Measurements from ENCODE around the gene CACNA1A.

The CACNA1A gene

DNA sequence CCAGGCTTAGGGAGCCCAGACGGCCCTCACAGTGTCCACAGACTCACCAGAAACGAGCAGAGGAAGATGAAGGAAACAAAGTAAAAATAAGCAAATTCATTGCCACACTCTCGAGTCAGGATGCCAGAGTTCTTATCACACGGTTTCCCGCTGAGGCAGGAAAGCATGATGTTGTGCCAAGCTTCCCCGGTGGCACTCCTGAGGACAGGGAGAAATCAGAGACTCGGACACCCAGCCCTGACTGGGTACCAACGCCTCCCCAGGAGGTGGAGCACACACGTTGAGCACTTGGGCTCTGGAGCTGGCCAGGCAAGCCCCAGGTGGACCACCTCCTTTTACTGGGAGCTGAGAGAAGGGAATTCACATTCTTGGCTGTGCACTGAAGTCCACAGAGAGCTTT lies 274.6 kb downstream of the CACNA1A start:
- Mint-ChIP-seq H3K4me1 (no peaks in the 10 kb centered on the region), H3K9me3 (peaks cover 17% of the 10 kb centered on the region), H3K36me3 (ENCODE audit: low read depth) (peaks cover 12% of the 10 kb centered on the region), H3K27me3 (ENCODE audit: low read depth) (peaks cover 25% of the 10 kb centered on the region), H3K27ac (no peak overlapping the region), H3K4me3 (no peak overlapping the region)
- no peak for TF ChIP-seq CTCF (IDR thresholded peaks at IDR 0.05; ENCODE audit: unreplicated experiment in 3 of 3)

GRCh38 chr19:13229246-13229645 lies 277.0 kb downstream of the CACNA1A start:
- Mint-ChIP-seq H3K4me3 (no peak overlapping the region), H3K4me1 (no peaks in the 10 kb centered on the region), H3K27ac (no peak overlapping the region), H3K36me3 (ENCODE audit: low read depth) (peaks cover under 1% of the 10 kb centered on the region), H3K27me3 (ENCODE audit: low read depth) (peaks cover 29% of the 10 kb centered on the region), H3K9me3 (peaks cover under 1% of the 10 kb centered on the region)
- TF ChIP-seq CTCF (IDR thresholded peaks at IDR 0.05; ENCODE audit: unreplicated experiment in 3 of 3): no peak

DNA sequence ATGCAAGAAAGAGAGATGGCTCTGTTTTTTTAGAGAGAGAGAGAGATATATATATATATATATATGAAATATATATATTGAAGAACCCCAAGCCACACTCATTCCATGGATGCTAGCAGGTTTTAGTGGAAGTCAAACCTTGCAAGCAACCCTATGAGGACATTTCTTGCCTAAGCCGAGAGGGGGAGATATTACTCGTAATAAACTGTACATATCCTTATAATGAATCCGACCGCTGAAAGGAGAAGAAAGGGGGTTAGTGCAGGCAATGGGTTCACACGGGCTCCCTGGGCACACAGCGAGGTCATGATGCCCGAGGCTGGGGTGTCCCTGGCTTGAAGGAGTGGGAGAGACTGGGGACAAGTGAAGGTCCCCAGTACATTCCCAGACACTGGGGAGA lies 277.7 kb downstream of the CACNA1A start:
- H3K27ac Mint-ChIP-seq: no peak overlapping the region
- TF ChIP-seq CTCF (IDR thresholded peaks at IDR 0.05; ENCODE audit: unreplicated experiment in 3 of 3): no peak
- no peaks in the 10 kb centered on the region for H3K9me3 Mint-ChIP-seq
- H3K4me1 Mint-ChIP-seq: no peaks in the 10 kb centered on the region
- H3K36me3 Mint-ChIP-seq (ENCODE audit: low read depth): no peaks in the 10 kb centered on the region
- peaks cover 29% of the 10 kb centered on the region for H3K27me3 Mint-ChIP-seq (ENCODE audit: low read depth)
- no peak overlapping the region for H3K4me3 Mint-ChIP-seq

DNA sequence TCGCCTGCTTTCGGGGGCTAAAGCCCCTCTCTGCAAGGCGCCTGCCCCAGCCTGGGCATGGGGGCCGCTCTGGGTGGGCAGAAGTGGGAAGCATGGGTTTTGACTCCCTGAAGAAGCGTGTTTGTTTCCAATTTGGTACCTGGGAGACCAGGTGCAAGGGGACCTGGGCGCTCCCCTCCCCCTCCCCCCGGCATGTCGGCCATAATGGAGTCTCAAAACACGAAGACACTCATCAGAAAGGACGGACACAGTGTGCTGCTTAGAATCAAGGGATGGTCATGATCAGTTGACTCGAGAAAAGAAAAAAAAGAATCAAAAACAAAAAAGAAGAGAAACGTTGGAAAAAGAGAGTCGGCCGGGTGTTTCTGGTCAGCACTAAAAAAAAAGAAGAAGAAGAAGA lies 279.3 kb downstream of the CACNA1A start:
- no peaks in the 10 kb centered on the region for H3K4me1 Mint-ChIP-seq
- H3K27ac Mint-ChIP-seq: no peak overlapping the region
- H3K4me3 Mint-ChIP-seq: no peak overlapping the region
- no peak for TF ChIP-seq CTCF (IDR thresholded peaks at IDR 0.05; ENCODE audit: unreplicated experiment in 3 of 3)
- H3K36me3 Mint-ChIP-seq (ENCODE audit: low read depth): no peaks in the 10 kb centered on the region
- H3K9me3 Mint-ChIP-seq: no peaks in the 10 kb centered on the region
- H3K27me3 Mint-ChIP-seq (ENCODE audit: low read depth): peaks cover 28% of the 10 kb centered on the region

DNA sequence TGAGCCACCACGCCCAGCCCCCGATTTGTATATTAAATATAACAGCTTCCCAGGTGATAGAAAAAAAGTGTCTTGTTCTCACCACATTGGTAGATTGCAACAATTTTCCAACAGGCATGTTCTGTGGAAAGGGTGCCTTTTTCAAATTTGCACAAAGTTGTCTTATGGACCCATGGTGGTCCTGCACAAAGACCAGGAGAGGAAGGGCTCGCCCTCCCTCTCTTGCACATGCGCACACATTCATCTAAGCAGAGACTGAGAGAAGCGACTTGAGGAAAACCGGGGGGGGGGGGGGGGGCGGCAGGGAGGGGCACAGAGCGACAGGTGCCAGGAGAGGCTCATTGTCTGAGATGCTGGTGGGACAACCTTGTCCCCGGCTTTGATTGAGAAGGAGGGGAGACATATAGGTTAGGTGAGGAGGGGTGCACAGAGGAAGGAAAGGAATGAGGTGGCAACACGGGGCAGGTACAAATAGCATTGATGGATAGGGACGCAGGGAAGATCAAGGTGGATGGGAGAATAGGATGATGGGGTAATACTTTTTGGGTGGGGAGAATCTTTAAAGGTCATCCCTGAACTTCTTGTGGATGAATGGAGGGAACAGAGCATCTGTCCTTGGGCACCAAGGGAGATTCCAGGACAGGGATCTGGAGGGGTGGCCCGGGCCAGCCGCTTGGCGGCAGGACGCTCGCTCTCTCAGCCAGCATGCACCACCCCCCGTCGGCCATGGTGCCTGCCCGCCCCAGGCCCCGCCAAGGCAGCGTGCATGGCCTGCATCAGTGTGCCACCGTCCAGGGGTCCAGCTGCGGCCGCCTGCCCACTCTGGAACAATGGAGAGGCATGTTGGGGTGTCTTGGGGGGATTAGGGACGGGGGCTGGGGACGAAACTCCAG lies 280.1 kb downstream of the CACNA1A start:
- Mint-ChIP-seq H3K4me1 (no peaks in the 10 kb centered on the region), H3K27ac (no peak overlapping the region), H3K9me3 (no peaks in the 10 kb centered on the region)

More for the DNA sequence above, 280.1 kb downstream of the CACNA1A start:
- H3K36me3 Mint-ChIP-seq (ENCODE audit: low read depth): no peaks in the 10 kb centered on the region
- peaks cover 31% of the 10 kb centered on the region for H3K27me3 Mint-ChIP-seq (ENCODE audit: low read depth)
- H3K4me3 Mint-ChIP-seq: no peak overlapping the region
- TF ChIP-seq CTCF (IDR thresholded peaks at IDR 0.05; ENCODE audit: unreplicated experiment in 3 of 3): no peak
